Skeletal muscle satellite cell (primary cell): ENCODE results near the gene ASTN2.

Source experiments
- H3K27me3 ChIP-seq: 2 replicates; pipeline ENCODE4 v1.7.0; 2013; ENCODE audit warnings: low read length; ENCODE audit not compliant: control insufficient read depth, insufficient read depth
- H3K36me3 ChIP-seq: 2 replicates; pipeline ENCODE4 v1.7.0; 2013; ENCODE audit warnings: mild to moderate bottlenecking, control low read depth, low read length; ENCODE audit not compliant: insufficient read depth
- H3K4me1 ChIP-seq: 2 replicates; pipeline ENCODE4 v1.7.0; 2013; ENCODE audit warnings: low read length; ENCODE audit not compliant: control insufficient read depth, insufficient read depth
- H3K4me2 ChIP-seq: 2 replicates; pipeline ENCODE4 v1.7.0; 2013; ENCODE audit warnings: mild to moderate bottlenecking, low read length
- H3K4me3 ChIP-seq: 2 replicates; pipeline ENCODE4 v1.7.0; 2013; ENCODE audit warnings: low read length
- H3K9ac ChIP-seq: 2 replicates; pipeline ENCODE4 v1.7.0; 2013; ENCODE audit warnings: mild to moderate bottlenecking, low read depth, low read length, moderate library complexity
- H3K9me3 ChIP-seq: replicated peaks from 2 replicates; pipeline ENCODE4 v1.7.0; 2013; ENCODE audit warnings: mild to moderate bottlenecking, control low read depth, low read length

ASTN2 gene

DNA sequence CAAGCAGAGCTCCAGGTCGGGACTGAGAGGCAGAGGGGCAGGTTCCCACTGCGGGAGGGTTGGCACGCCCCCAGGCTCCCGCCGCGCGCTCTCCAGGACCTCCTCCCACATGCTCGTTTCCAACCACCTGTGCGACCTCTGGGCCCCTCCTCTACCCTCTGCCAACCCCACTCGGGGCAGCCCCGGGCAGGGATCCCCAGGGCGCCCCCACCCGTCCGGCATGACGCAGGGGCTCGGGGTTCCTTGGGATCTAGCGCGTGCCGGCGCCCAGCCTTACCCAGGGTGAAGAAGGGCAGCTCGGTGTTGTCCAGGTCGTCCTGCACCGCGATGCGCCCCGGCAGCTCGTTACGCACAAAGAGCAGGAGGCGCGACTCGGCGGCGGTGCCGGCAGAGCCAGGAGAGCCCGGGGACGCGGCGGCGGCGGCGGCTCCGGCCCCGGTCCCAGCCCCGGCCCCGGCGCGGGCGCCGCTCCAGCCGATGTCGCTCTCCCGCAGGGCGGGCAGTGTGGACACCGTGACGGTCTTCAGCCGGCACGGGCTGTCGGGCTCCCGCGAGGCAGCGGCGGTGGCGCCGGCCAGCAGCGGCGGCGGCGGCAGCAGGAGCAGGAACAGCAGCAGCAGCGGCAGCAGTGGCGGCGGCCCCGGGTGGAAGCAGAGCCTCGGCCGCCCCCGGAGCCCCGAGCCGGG is 494 bp downstream of the ASTN2 start:
- Histone ChIP-seq H3K9ac (no peak overlapping the region), H3K4me2 (peak overlapping the region; percentile 85), H3K36me3 (no peaks in the 10 kb centered on the region), H3K4me1 (peaks cover 9% of the 10 kb centered on the region), H3K27me3 (peaks cover 62% of the 10 kb centered on the region), H3K9me3 (no peaks in the 10 kb centered on the region), H3K4me3 (peak overlapping the region; percentile 66)

DNA sequence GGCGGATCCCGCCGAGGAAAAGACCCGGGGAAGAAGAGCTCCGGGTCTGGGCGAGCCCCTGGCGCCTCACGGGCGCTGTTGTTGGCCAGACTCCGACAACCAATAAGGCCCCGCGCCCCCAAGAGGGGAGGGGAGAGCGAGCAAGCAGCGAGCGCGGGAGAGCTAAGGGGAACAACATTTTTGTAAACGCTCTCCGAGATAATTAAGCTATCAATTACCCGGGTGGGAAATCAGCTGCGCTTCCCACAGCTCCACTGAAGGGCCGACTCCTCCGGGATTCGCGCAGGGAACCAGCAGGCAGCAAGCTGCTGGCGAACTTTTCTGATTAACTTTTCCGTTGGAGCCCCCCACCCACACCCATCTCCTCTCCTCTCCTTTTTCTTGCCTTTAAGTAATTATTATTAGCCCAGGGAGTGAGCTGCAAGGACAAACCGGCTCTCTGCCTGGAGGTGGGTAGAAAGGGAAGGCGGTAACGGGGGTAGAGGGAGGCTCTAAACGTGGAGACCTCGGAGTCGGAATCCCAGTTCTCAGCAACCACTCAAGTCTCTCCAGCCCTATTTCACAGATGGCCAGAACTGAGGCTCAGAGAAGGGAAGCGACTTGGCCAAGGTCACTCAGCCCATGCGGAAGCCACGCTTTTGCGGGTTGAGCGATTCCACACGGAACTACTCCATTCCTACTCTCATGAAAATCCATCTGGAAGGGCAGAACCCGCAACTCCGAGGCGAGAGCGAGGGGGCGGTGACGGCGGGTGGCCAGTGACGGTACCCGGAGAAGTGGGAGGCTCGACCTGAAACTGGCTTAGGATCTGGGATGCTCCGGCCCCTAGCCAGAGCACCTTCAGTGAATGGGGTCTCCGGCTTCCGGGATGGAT is 1.3 kb downstream of the ASTN2 start:
- no peaks in the 10 kb centered on the region for H3K9me3 ChIP-seq
- peak overlapping the region; percentile 85 for H3K4me2 ChIP-seq
- H3K4me1 ChIP-seq: peaks cover 9% of the 10 kb centered on the region
- no peak overlapping the region for H3K9ac ChIP-seq
- H3K36me3 ChIP-seq: no peaks in the 10 kb centered on the region
- peak overlapping the region; percentile 66 for H3K4me3 ChIP-seq
- H3K27me3 ChIP-seq: peaks cover 64% of the 10 kb centered on the region

DNA sequence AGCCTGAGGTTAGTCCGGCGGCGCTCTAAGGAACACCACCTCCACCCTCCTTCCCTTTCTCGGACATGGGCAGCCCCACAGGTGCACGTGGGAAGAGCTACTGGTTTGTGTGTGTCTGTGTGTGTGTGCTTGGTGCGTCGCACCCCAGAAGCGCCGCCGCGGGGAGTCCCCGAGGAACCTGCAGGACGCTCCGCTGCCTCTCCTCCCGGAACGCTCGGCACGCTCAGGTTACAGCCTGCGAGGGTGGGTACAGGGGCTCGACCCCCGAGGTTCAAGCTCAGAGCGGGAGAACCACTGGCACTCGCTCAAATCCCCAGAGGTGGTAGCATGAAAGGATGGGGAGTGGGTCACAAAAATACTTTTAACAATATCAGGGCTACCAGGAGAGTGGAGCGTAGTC is 2.0 kb downstream of the ASTN2 start:
- peaks cover 64% of the 10 kb centered on the region for H3K27me3 ChIP-seq
- H3K36me3 ChIP-seq: no peaks in the 10 kb centered on the region
- no peaks in the 10 kb centered on the region for H3K9me3 ChIP-seq

GRCh38 chr9:117412006-117412715 is 2.7 kb downstream of the ASTN2 start:
- Histone ChIP-seq H3K4me1 (peaks cover 9% of the 10 kb centered on the region), H3K9me3 (no peaks in the 10 kb centered on the region), H3K27me3 (peaks cover 64% of the 10 kb centered on the region), H3K4me2 (no peak overlapping the region), H3K36me3 (no peaks in the 10 kb centered on the region), H3K4me3 (no peak overlapping the region), H3K9ac (no peak overlapping the region)

More for the DNA sequence above, 2.0 kb downstream of the ASTN2 start:
- no peak overlapping the region for H3K9ac ChIP-seq
- no peak overlapping the region for H3K4me2 ChIP-seq
- no peak overlapping the region for H3K4me3 ChIP-seq
- H3K4me1 ChIP-seq: peaks cover 9% of the 10 kb centered on the region

- H3K36me3 ChIP-seq: no peaks in the 10 kb centered on the region
- H3K27me3 ChIP-seq: peaks cover 61% of the 10 kb centered on the region
- H3K4me2 ChIP-seq: no peak overlapping the region
- H3K4me3 ChIP-seq: no peak overlapping the region
- H3K9ac ChIP-seq: no peak overlapping the region
- H3K4me1 ChIP-seq: peaks cover 9% of the 10 kb centered on the region
- H3K9me3 ChIP-seq: no peaks in the 10 kb centered on the region
Observed at GRCh38 chr9:117411547-117411946, 3.3 kb downstream of the ASTN2 start.

DNA sequence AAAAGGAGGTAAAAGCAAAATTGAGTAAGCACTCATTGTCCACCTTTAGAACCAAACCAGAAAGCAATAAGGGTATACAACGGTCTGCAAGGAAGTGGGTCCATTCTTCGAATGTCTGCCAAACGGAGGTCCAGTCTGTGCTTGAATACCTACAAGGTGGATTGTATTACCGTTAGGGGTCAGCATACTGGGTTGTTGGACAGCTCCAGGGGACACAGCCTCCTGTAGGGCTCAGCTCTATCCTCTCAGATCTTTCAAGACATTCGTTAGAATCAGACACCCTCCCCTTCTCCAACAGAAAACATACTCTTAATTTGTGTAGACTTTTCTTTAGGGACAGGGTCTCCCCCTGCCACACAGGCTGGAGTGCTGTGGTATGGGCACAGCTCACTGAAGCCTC is 5.5 kb downstream of the ASTN2 start:
- no peak overlapping the region for H3K4me2 ChIP-seq
- H3K27me3 ChIP-seq: peaks cover 57% of the 10 kb centered on the region

DNA sequence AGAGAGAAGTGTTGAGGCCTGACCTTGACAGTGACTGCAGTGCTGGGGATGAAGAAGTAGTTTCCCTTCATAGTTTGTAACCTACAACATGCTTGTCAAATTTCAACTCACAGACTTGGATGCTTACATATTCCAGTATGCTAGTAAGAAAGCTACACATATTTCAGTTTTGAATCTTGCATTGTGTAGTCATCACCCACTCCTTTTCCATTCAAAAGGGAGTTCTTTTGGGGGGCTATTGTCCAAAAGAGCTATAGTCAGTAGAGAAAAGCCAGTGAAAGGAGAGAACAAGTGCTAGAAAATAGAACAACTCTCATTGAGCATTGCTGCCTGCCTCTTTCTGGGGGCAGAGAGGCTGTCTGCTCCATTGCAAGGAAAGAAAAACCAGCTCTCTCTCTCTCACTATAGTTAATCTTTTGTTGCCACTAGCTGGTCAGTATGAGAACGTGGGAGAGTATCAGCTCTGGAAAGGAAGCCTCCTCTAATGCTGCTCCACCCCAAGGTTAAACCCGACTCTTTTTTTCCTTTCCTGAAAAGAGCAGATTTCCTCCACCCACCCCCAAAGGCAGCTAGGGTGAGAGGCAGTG is 7.3 kb downstream of the ASTN2 start:
- Histone ChIP-seq H3K4me2 (no peak overlapping the region), H3K4me3 (no peak overlapping the region), H3K4me1 (no peaks in the 10 kb centered on the region), H3K9me3 (no peaks in the 10 kb centered on the region), H3K27me3 (peaks cover 39% of the 10 kb centered on the region), H3K9ac (no peak overlapping the region), H3K36me3 (no peaks in the 10 kb centered on the region)

More for the DNA sequence above, 5.5 kb downstream of the ASTN2 start:
- H3K9me3 ChIP-seq: no peaks in the 10 kb centered on the region
- H3K9ac ChIP-seq: no peak overlapping the region
- no peak overlapping the region for H3K4me3 ChIP-seq
- H3K36me3 ChIP-seq: no peaks in the 10 kb centered on the region
- H3K4me1 ChIP-seq: peaks cover 6% of the 10 kb centered on the region

- H3K9ac ChIP-seq: no peak overlapping the region
- no peak overlapping the region for H3K4me2 ChIP-seq
- no peaks in the 10 kb centered on the region for H3K36me3 ChIP-seq
- no peaks in the 10 kb centered on the region for H3K4me1 ChIP-seq
- H3K9me3 ChIP-seq: no peaks in the 10 kb centered on the region
- no peak overlapping the region for H3K4me3 ChIP-seq
- peaks cover 33% of the 10 kb centered on the region for H3K27me3 ChIP-seq
Observed at GRCh38 chr9:117405950-117406705, 8.7 kb downstream of the ASTN2 start.

DNA sequence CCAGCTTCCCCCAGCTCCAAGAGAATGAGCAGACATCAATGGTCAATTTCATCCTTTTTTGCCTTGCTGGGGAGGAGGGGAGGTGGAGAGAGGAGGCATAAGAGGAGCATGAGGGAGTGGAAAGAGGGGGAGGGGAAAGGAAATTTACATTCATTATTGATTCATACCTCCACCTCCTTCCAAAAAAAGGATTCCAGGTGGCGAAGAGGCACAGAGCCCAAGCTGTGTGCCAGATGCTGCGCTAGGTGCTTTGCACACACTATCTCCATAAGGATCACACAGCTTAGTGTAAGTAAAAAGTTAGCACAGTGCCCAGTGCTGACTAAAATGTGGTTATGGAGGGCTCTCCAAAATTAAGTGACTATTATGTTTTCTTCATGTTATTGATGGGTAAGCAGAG is 11.0 kb downstream of the ASTN2 start:
- no peaks in the 10 kb centered on the region for H3K4me1 ChIP-seq
- H3K36me3 ChIP-seq: no peaks in the 10 kb centered on the region
- peaks cover 23% of the 10 kb centered on the region for H3K27me3 ChIP-seq
- no peak overlapping the region for H3K4me2 ChIP-seq
- no peaks in the 10 kb centered on the region for H3K9me3 ChIP-seq
- H3K4me3 ChIP-seq: no peak overlapping the region
- no peak overlapping the region for H3K9ac ChIP-seq

DNA sequence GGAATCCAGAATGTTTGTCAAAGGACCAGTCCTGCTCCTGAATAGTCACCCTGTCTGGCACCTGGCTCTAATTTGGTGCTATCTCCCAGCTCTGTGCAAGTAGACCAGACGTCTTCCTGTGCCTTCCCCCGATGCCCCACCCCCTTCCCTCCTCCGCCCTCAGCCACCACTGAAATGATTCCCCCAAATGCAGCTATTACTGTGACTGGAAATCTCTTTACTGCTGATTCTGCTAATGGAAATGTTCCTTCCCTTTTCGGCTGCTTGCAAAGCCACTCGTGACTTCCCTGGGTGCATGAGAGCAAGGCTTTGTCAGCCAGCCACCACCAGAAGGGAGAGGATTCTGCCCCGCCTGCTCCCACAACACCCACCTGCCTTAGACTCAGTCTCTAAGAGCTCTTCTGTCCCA is 11.4 kb downstream of the ASTN2 start:
- H3K4me1 ChIP-seq: no peaks in the 10 kb centered on the region
- H3K9ac ChIP-seq: no peak overlapping the region
- H3K4me3 ChIP-seq: no peak overlapping the region
- no peaks in the 10 kb centered on the region for H3K36me3 ChIP-seq
- peaks cover 23% of the 10 kb centered on the region for H3K27me3 ChIP-seq
- H3K9me3 ChIP-seq: no peaks in the 10 kb centered on the region
- H3K4me2 ChIP-seq: no peak overlapping the region
